MG63 (cell line): ENCODE data around the gene DZIP1L. TPM values are rescaled to one million over a fixed set of nuclear protein-coding genes. Genes with fewer than 3 reads are reported as not detected.

ENCODE experiments used
- DNase-seq: peaks from one replicate; pipeline ENCODE4 v3.0.0-alpha.2; 2020
- H3K27me3 ChIP-seq: fragments of 250-450 bp; sonication (Bioruptor Pico); 2 replicates; pipeline ENCODE4 v1.5.1; 2020; ENCODE audit warnings: mild to moderate bottlenecking, moderate library complexity
- H3K36me3 ChIP-seq: fragments of 250-450 bp; sonication (Bioruptor Pico); 2 replicates; pipeline ENCODE4 v1.5.1; 2020; ENCODE audit warnings: mild to moderate bottlenecking, moderate library complexity
- H3K4me3 ChIP-seq: fragments of 250-450 bp; sonication (Bioruptor Pico); 2 replicates; pipeline ENCODE4 v1.5.1; 2020; ENCODE audit warnings: mild to moderate bottlenecking, moderate library complexity
- H3K9me3 ChIP-seq: fragments of 250-450 bp; sonication (Bioruptor Pico); 2 replicates; pipeline ENCODE4 v1.5.1; 2020; ENCODE audit warnings: mild to moderate bottlenecking, moderate library complexity
- total RNA-seq: library from RNA; depleted of rRNA; stranded (reverse); fragments of >200 nt; shearing (Covaris generic); gene quantifications from 2 replicates; pipeline ENCODE4 v1.2.3, GENCODE V29; 2014; ENCODE audit warnings: low replicate concordance

The DZIP1L gene
- total RNA-seq, 1 experiment from 2014 or later = 20.1 TPM

GRCh38 chr3:138084196-138084595, 31.2 kb downstream of the DZIP1L start:
- H3K4me3 ChIP-seq = no peak overlapping the region
- DNase-seq = no peak
- no peaks in the 10 kb centered on the region for H3K9me3 ChIP-seq
- H3K36me3 ChIP-seq = peaks cover 83% of the 10 kb centered on the region
- no peaks in the 10 kb centered on the region for H3K27me3 ChIP-seq

- DNase-seq = no peak
- H3K4me3 ChIP-seq = no peak overlapping the region
- peaks cover 77% of the 10 kb centered on the region for H3K36me3 ChIP-seq
These were observed 32.4 kb downstream of the DZIP1L start for GRCh38 chr3:138082992-138083386.

GRCh38 chr3:138082085-138082991, 33.1 kb downstream of the DZIP1L start:
- no peaks in the 10 kb centered on the region for H3K9me3 ChIP-seq
- DNase-seq = peak; percentile 65
- no peak overlapping the region for H3K4me3 ChIP-seq
- peaks cover 77% of the 10 kb centered on the region for H3K36me3 ChIP-seq
- H3K27me3 ChIP-seq = no peaks in the 10 kb centered on the region

More at GRCh38 chr3:138082992-138083386, 32.4 kb downstream of the DZIP1L start:
- no peaks in the 10 kb centered on the region for H3K27me3 ChIP-seq
- H3K9me3 ChIP-seq = no peaks in the 10 kb centered on the region

- H3K4me3 ChIP-seq = no peak overlapping the region
- no peaks in the 10 kb centered on the region for H3K9me3 ChIP-seq
- peaks cover 75% of the 10 kb centered on the region for H3K36me3 ChIP-seq
- no peak for DNase-seq
- H3K27me3 ChIP-seq = no peaks in the 10 kb centered on the region
These were observed 33.9 kb downstream of the DZIP1L start for GRCh38 chr3:138081371-138082084.

GRCh38 chr3:138079901-138080300, 35.5 kb downstream of the DZIP1L start:
- Histone ChIP-seq H3K27me3 (no peaks in the 10 kb centered on the region), H3K4me3 (no peak overlapping the region), H3K36me3 (peaks cover 73% of the 10 kb centered on the region), H3K9me3 (no peaks in the 10 kb centered on the region)
- no peak for DNase-seq

- Histone ChIP-seq H3K4me3 (no peak overlapping the region), H3K27me3 (no peaks in the 10 kb centered on the region), H3K9me3 (no peaks in the 10 kb centered on the region), H3K36me3 (peaks cover 71% of the 10 kb centered on the region)
- DNase-seq = peak; percentile 78
These were observed 36.5 kb downstream of the DZIP1L start for GRCh38 chr3:138078901-138079344.

GRCh38 chr3:138078096-138078495, 37.3 kb downstream of the DZIP1L start:
- peak; percentile 23 for DNase-seq
- Histone ChIP-seq H3K36me3 (peaks cover 69% of the 10 kb centered on the region), H3K27me3 (no peaks in the 10 kb centered on the region), H3K4me3 (no peak overlapping the region), H3K9me3 (no peaks in the 10 kb centered on the region)

- H3K36me3 ChIP-seq = peaks cover 77% of the 10 kb centered on the region
- DNase-seq = no peak
- H3K9me3 ChIP-seq = no peaks in the 10 kb centered on the region
These were observed 42.6 kb downstream of the DZIP1L start for GRCh38 chr3:138072796-138073195.

GRCh38 chr3:138070006-138070405, 45.4 kb downstream of the DZIP1L start:
- H3K4me3 ChIP-seq = no peak overlapping the region

More at GRCh38 chr3:138072796-138073195, 42.6 kb downstream of the DZIP1L start:
- H3K4me3 ChIP-seq = no peak overlapping the region
- no peaks in the 10 kb centered on the region for H3K27me3 ChIP-seq

GRCh38 chr3:138068579-138069174, 46.7 kb downstream of the DZIP1L start:
- H3K4me3 ChIP-seq = no peak overlapping the region
- DNase-seq = peak; percentile 66
- peaks cover 83% of the 10 kb centered on the region for H3K36me3 ChIP-seq
- H3K27me3 ChIP-seq = no peaks in the 10 kb centered on the region
- H3K9me3 ChIP-seq = no peaks in the 10 kb centered on the region

More at GRCh38 chr3:138070006-138070405, 45.4 kb downstream of the DZIP1L start:
- Histone ChIP-seq H3K9me3 (no peaks in the 10 kb centered on the region), H3K27me3 (no peaks in the 10 kb centered on the region), H3K36me3 (peaks cover 82% of the 10 kb centered on the region)
- no peak for DNase-seq

- H3K36me3 ChIP-seq = peaks cover 81% of the 10 kb centered on the region
- no peak for DNase-seq
These were observed 47.4 kb downstream of the DZIP1L start for GRCh38 chr3:138068046-138068445.

GRCh38 chr3:138066972-138067371, 48.4 kb downstream of the DZIP1L start:
- Histone ChIP-seq H3K27me3 (no peaks in the 10 kb centered on the region), H3K9me3 (no peaks in the 10 kb centered on the region), H3K4me3 (no peak overlapping the region), H3K36me3 (peaks cover 78% of the 10 kb centered on the region)
- DNase-seq = no peak

More at GRCh38 chr3:138068046-138068445, 47.4 kb downstream of the DZIP1L start:
- Histone ChIP-seq H3K4me3 (no peak overlapping the region), H3K27me3 (no peaks in the 10 kb centered on the region), H3K9me3 (no peaks in the 10 kb centered on the region)

- H3K27me3 ChIP-seq = no peaks in the 10 kb centered on the region
- no peak for DNase-seq
- H3K36me3 ChIP-seq = peaks cover 78% of the 10 kb centered on the region
- no peaks in the 10 kb centered on the region for H3K9me3 ChIP-seq
- H3K4me3 ChIP-seq = no peak overlapping the region
These were observed 49.0 kb downstream of the DZIP1L start for GRCh38 chr3:138066383-138066782.

- Histone ChIP-seq H3K9me3 (no peaks in the 10 kb centered on the region), H3K27me3 (no peaks in the 10 kb centered on the region), H3K4me3 (no peak overlapping the region), H3K36me3 (peaks cover 78% of the 10 kb centered on the region)
- DNase-seq = no peak
These were observed 49.5 kb downstream of the DZIP1L start for GRCh38 chr3:138065949-138066348.

- DNase-seq = no peak
- H3K27me3 ChIP-seq = no peaks in the 10 kb centered on the region
- no peak overlapping the region for H3K4me3 ChIP-seq
- H3K36me3 ChIP-seq = peaks cover 73% of the 10 kb centered on the region
- no peaks in the 10 kb centered on the region for H3K9me3 ChIP-seq
These were observed 52.0 kb downstream of the DZIP1L start for GRCh38 chr3:138063416-138063815.

GRCh38 chr3:138062626-138063025, 52.8 kb downstream of the DZIP1L start:
- no peaks in the 10 kb centered on the region for H3K27me3 ChIP-seq
- peak; percentile 87 for DNase-seq
- H3K4me3 ChIP-seq = no peak overlapping the region
- peaks cover 65% of the 10 kb centered on the region for H3K36me3 ChIP-seq
- H3K9me3 ChIP-seq = no peaks in the 10 kb centered on the region

- no peaks in the 10 kb centered on the region for H3K27me3 ChIP-seq
- H3K36me3 ChIP-seq = peaks cover 59% of the 10 kb centered on the region
- DNase-seq = no peak
- no peaks in the 10 kb centered on the region for H3K9me3 ChIP-seq
- H3K4me3 ChIP-seq = no peak overlapping the region
These were observed 53.4 kb downstream of the DZIP1L start for GRCh38 chr3:138062037-138062436.
